GM13976 (cell line): ENCODE measurements around the gene C1QL3.

Experiments
- DNase-seq: peaks from one replicate; pipeline ENCODE4 v3.0.0; 2012; ENCODE audit warnings: low spot score
- CTCF ChIP-seq: IDR thresholded peaks from 2 replicates; pipeline ENCODE4 v1.5.1; 2012; ENCODE audit warnings: borderline replicate concordance, mild to moderate bottlenecking; ENCODE audit not compliant: insufficient read depth; ENCODE audit errors: extremely low read depth, missing control alignments, control extremely low read depth
- in situ Hi-C: fragments of 300-500 bp; cut with MboI; formaldehyde crosslinking; loops from one replicate; pipeline ENCODE4 v1.12.0; 2022; ENCODE audit warnings: low sequenced_read_pairs, mixed read lengths, inconsistent platforms; ENCODE audit not compliant: unreplicated experiment

Gene C1QL3

GRCh38 chr10:16547973-16548372, 26.3 kb upstream of the C1QL3 start:
- in situ Hi-C loops = no loop called here
- no peak for DNase-seq
- TF ChIP-seq CTCF = no peak

- in situ Hi-C loops = no loop called here
- peak; percentile 60 for DNase-seq
- peak; percentile 53 for TF ChIP-seq CTCF
Observed at GRCh38 chr10:16545116-16545736, 23.5 kb upstream of the C1QL3 start.

GRCh38 chr10:16544591-16544990, 22.9 kb upstream of the C1QL3 start:
- in situ Hi-C loops = no loop called here
- no peak for TF ChIP-seq CTCF
- no peak for DNase-seq

GRCh38 chr10:16544099-16544498, 22.4 kb upstream of the C1QL3 start:
- TF ChIP-seq CTCF = no peak
- in situ Hi-C loops = no loop called here
- no peak for DNase-seq

GRCh38 chr10:16536155-16536554, 14.5 kb upstream of the C1QL3 start:
- in situ Hi-C loops = no loop called here
- no peak for DNase-seq
- TF ChIP-seq CTCF = no peak

- no peak for TF ChIP-seq CTCF
- in situ Hi-C loops = no loop called here
- no peak for DNase-seq
Observed at GRCh38 chr10:16529853-16530252, 8.2 kb upstream of the C1QL3 start.

- TF ChIP-seq CTCF = no peak
- no peak for DNase-seq
- in situ Hi-C loops = no loop called here
Observed at GRCh38 chr10:16527452-16527851, 5.8 kb upstream of the C1QL3 start.
